Islet of Langerhans (tissue), 1 donor: ENCODE measurements around the gene PLEKHA4.
A peak's percentile ranks its signal among the peaks of the same experiment; 100 is the strongest.
"Not testable (repeated sequence)": the region's sequence is repeated elsewhere in the genome, so short reads cannot be mapped to it uniquely, and the experiment has no call there.

Experiments used
- FAIRE-seq: peaks from one replicate; lab custom pipeline; 2011; peaks lifted over from hg19 to GRCh38; lab: Jason Lieb, UNC

Gene PLEKHA4

GRCh38 chr19:48796298-48797083, 71.9 kb downstream of the PLEKHA4 start:
- no peak for FAIRE-seq

- FAIRE-seq: no peak
Measured at GRCh38 chr19:48795685-48796070, 72.7 kb downstream of the PLEKHA4 start.

GRCh38 chr19:48795055-48795684, 73.2 kb downstream of the PLEKHA4 start:
- FAIRE-seq: peak; percentile 93

- no peak for FAIRE-seq
Measured at GRCh38 chr19:48794291-48794690, 74.1 kb downstream of the PLEKHA4 start.

GRCh38 chr19:48793271-48793670, 75.1 kb downstream of the PLEKHA4 start:
- no peak for FAIRE-seq

GRCh38 chr19:48787331-48787730, 81.1 kb downstream of the PLEKHA4 start:
- FAIRE-seq: not testable (repeated sequence)
